Sigmoid colon (tissue), 4 donors: ENCODE data around the gene MTSS2.

ENCODE experiments used
- CTCF ChIP-seq, 4 experiments: fragments of 450-650 bp in 3 of 4; fragments of 200-600 bp in 1 of 4; IDR thresholded peaks; one replicate each; pipeline ENCODE4 v1.5.1; 2016 to 2019; ENCODE audit warnings: antibody characterized with exemption in 4 of 4, mild to moderate bottlenecking in 3 of 4, moderate library complexity in 2 of 4
- EP300 ChIP-seq, 4 donors: sonication (generic); formaldehyde crosslinking; IDR thresholded peaks; one replicate each; pipeline ENCODE4 v1.6.1; 2017; ENCODE audit warnings: antibody characterized with exemption in 4 of 4
- POLR2A ChIP-seq, 2 donors: fragments of 450-650 bp; IDR thresholded peaks; one replicate each; pipeline ENCODE4 v1.6.1; 2016; ENCODE audit warnings: antibody characterized with exemption in 2 of 2, mild to moderate bottlenecking in 2 of 2, moderate library complexity in 2 of 2
- POLR2AphosphoS5 ChIP-seq, 4 donors: sonication (generic); formaldehyde crosslinking; IDR thresholded peaks; one replicate each; pipeline ENCODE4 v1.6.1; 2017; ENCODE audit warnings: antibody characterized with exemption in 4 of 4

DNA sequence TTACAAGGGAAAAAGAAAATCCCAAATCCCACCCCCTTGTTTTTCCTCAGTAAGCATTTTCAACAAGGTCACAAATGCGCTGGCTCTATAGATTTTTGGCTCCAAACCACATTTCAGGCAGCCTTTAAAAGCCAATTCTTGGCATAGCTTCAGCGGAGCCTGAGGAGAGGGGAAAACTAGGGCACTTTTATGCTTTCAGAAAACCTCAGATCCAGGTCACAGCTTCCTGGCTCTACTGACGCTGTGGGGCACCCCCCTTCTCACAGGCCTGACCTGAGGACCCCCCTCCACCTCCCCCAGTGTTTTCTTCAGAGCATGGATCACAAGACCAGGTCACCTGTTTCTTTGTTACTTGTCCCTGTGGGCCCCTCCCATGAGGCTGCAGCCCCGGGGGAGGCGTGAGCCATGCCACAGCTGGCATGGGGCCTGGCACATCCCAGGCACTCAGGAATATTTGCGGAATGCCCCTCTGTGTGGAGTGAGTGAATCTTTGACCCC is 30.1 kb upstream of the MTSS2 start:
- TF ChIP-seq CTCF (IDR thresholded peaks at IDR 0.05) (no peak), POLR2A (IDR thresholded peaks at IDR 0.05) (no peak), EP300 (IDR thresholded peaks at IDR 0.05) (no peak), POLR2AphosphoS5 (IDR thresholded peaks at IDR 0.05) (no peak)
